GM23338 (cell line): ENCODE measurements around the gene PLXNB2. TPM values are rescaled to one million over a fixed set of nuclear protein-coding genes. Genes with fewer than 3 reads are reported as not detected.
A peak's percentile ranks its signal among the peaks of the same experiment; 100 is the strongest.

Source experiments
- ATAC-seq: fragments of 200-7000 bp; cut with Tn5 transposase; 3 replicates; pipeline ENCODE4 v1.9.1; 2020
- DNase-seq: peaks from one replicate; pipeline ENCODE4 v3.0.0-alpha.2; 2015; ENCODE audit warnings: low spot score
- H2AFZ ChIP-seq: fragments of 200-600 bp; sonication (generic); 2 replicates; pipeline ENCODE4 v1.8.0; 2016; ENCODE audit warnings: antibody characterized with exemption, mild to moderate bottlenecking, moderate library complexity
- H3F3A ChIP-seq: fragments of 200-600 bp; sonication (generic); replicated peaks from 2 replicates; pipeline ENCODE4 v1.8.0; 2017; ENCODE audit warnings: antibody characterized with exemption, mixed run types, low read depth
- H3K27ac ChIP-seq: fragments of 200-600 bp; sonication (generic); 2 replicates; pipeline ENCODE4 v1.6.1; 2016; ENCODE audit warnings: low read depth
- H3K27me3 ChIP-seq: fragments of 200-600 bp; sonication (generic); 2 replicates; pipeline ENCODE4 v1.8.0; 2016; ENCODE audit warnings: mild to moderate bottlenecking, mixed run types, moderate library complexity; ENCODE audit not compliant: insufficient read depth
- H3K36me3 ChIP-seq: fragments of 200-600 bp; sonication (generic); 2 replicates; pipeline ENCODE4 v1.8.0; 2016; ENCODE audit warnings: mild to moderate bottlenecking; ENCODE audit not compliant: insufficient read depth
- H3K4me1 ChIP-seq: fragments of 200-600 bp; sonication (generic); 2 replicates; pipeline ENCODE4 v1.8.0; 2016; ENCODE audit warnings: mild to moderate bottlenecking, moderate library complexity; ENCODE audit not compliant: insufficient read depth
- H3K4me2 ChIP-seq: fragments of 200-600 bp; sonication (generic); 2 replicates; pipeline ENCODE4 v1.7.1; 2017; ENCODE audit warnings: mixed run types
- H3K4me3 ChIP-seq: fragments of 200-600 bp; sonication (generic); 2 replicates; pipeline ENCODE4 v1.6.1; 2016; ENCODE audit warnings: mixed run types
- H3K79me2 ChIP-seq: fragments of 200-600 bp; sonication (generic); replicated peaks from 2 replicates; pipeline ENCODE4 v1.8.0; 2017; ENCODE audit warnings: mild to moderate bottlenecking; ENCODE audit not compliant: insufficient read depth
- H3K9me2 ChIP-seq: fragments of 200-600 bp; sonication (generic); 2 replicates; pipeline ENCODE4 v1.8.0; 2017; ENCODE audit not compliant: insufficient read depth
- H4K20me1 ChIP-seq: fragments of 200-600 bp; sonication (generic); replicated peaks from 2 replicates; pipeline ENCODE4 v1.8.0; 2017; ENCODE audit warnings: mild to moderate bottlenecking; ENCODE audit not compliant: insufficient read depth
- H3K27ac Mint-ChIP-seq: 2 replicates; pipeline ENCODE4 v1.8.0; 2020; ENCODE audit warnings: inconsistent platforms, mild to moderate bottlenecking, moderate library complexity, mixed read lengths
- H3K27me3 Mint-ChIP-seq: 3 replicates; pipeline ENCODE4 v1.8.0; 2022; ENCODE audit warnings: low read depth, mild to moderate bottlenecking, moderate library complexity, mixed read lengths, inconsistent platforms; ENCODE audit not compliant: insufficient read depth, poor library complexity
- H3K36me3 Mint-ChIP-seq: 3 replicates; pipeline ENCODE4 v1.8.0; 2021; ENCODE audit warnings: low read depth, mild to moderate bottlenecking, inconsistent platforms, moderate library complexity, mixed read lengths
- H3K4me1 Mint-ChIP-seq: 3 replicates; pipeline ENCODE4 v1.8.0; 2020; ENCODE audit warnings: mild to moderate bottlenecking, inconsistent platforms, mixed read lengths
- H3K4me3 Mint-ChIP-seq: 3 replicates; pipeline ENCODE4 v1.8.0; 2021; ENCODE audit warnings: moderate library complexity, mild to moderate bottlenecking, inconsistent platforms, mixed read lengths
- H3K9me3 Mint-ChIP-seq: 3 replicates; pipeline ENCODE4 v1.8.0; 2020; ENCODE audit warnings: moderate library complexity, mild to moderate bottlenecking, inconsistent platforms, mixed read lengths
- CREB1 ChIP-seq: fragments of 250-450 bp; sonication (Bioruptor Pico); IDR thresholded peaks from 2 replicates; pipeline ENCODE4 v1.5.0; 2020; ENCODE audit warnings: low read depth, mild to moderate bottlenecking, moderate library complexity
- CTCF ChIP-seq, 2 experiments: fragments of 200-600 bp in 1 of 2; sonication (generic) in 1 of 2; conservative IDR thresholded peaks; 2 replicates each; pipeline versions ENCODE4 v1.5.1 to v1.6.1; 2016 to 2017; ENCODE audit warnings: antibody characterized with exemption in 2 of 2, low read depth in 2 of 2, mild to moderate bottlenecking in 2 of 2, moderate library complexity in 1 of 2
- EZH2 ChIP-seq: fragments of 200-600 bp; sonication (generic); IDR thresholded peaks from one replicate; pipeline ENCODE4 v1.8.0; 2017; ENCODE audit warnings: antibody characterized with exemption, mild to moderate bottlenecking, low read depth; ENCODE audit not compliant: unreplicated experiment
- EZH2phosphoT487 ChIP-seq: fragments of 200-600 bp; sonication (generic); IDR thresholded peaks from one replicate; pipeline ENCODE4 v1.8.1; 2018; ENCODE audit warnings: antibody characterized with exemption; ENCODE audit not compliant: unreplicated experiment
- JUNB ChIP-seq: IDR thresholded peaks from one replicate; pipeline ENCODE4 v1.6.1; 2016; ENCODE audit warnings: antibody characterized with exemption; ENCODE audit not compliant: unreplicated experiment
- NANOG ChIP-seq: IDR thresholded peaks from 2 replicates; pipeline ENCODE4 v1.6.1; 2016; ENCODE audit warnings: antibody characterized with exemption, borderline replicate concordance
- POLR2AphosphoS5 ChIP-seq: IDR thresholded peaks from 2 replicates; pipeline ENCODE4 v1.6.1; 2016; ENCODE audit warnings: antibody characterized with exemption, low read depth
- ZNF114 ChIP-seq: fragments of 250-450 bp; sonication (Bioruptor Pico); IDR thresholded peaks from 2 replicates; pipeline ENCODE4 v1.5.0; 2020; ENCODE audit warnings: mild to moderate bottlenecking, moderate library complexity
- ZNF331 ChIP-seq: fragments of 250-450 bp; sonication (Bioruptor Pico); IDR thresholded peaks from 2 replicates; pipeline ENCODE4 v1.5.0; 2020; ENCODE audit warnings: low read depth, mild to moderate bottlenecking, moderate library complexity
- long read RNA-seq: library from polyadenylated mRNA; unstranded; transcript quantifications from one replicate; pipeline ENCODE4 v2.0.0, GENCODE V29; 2020; ENCODE audit not compliant: unreplicated experiment
- polyA plus RNA-seq: library from polyadenylated mRNA; unstranded; fragments of >200 nt; fragmentation: Nextera tagmentation; extraction: Ambion mirVana; gene quantifications from 2 replicates; pipeline ENCODE4 v1.2.1, GENCODE V29; 2016
- total RNA-seq: library from RNA; depleted of rRNA; stranded (reverse); fragments of >200 nt; shearing (Covaris generic); gene quantifications from 2 replicates; pipeline ENCODE4 v1.2.3, GENCODE V29; 2014; rRNA removed

PLXNB2 gene
- total RNA-seq = 66.3 and 70.4 TPM in 2 replicates
- polyA plus RNA-seq = 29.1 and 33.0 TPM in 2 replicates
- long read RNA-seq, partial matches to known transcripts = 2 of 2 reads
- long read RNA-seq, other reads (novel, unspliced or antisense) = 0 of 2 reads

GRCh38 chr22:50306753-50307749, at the start of gene PLXNB2:
Gene PLXNB2, minus strand, starts transcription at chr22:50307646. Its CDS starts 17,062 bp downstream, at chr22:50290584.
- ATAC-seq (peak; percentile 22), DNase-seq (peak; percentile 83)
- Histone ChIP-seq H4K20me1 (peaks cover 5% of the 10 kb centered on the region), H3K27ac (no peak within 1 kb of the TSS), H3F3A (0 out of 2 replicates have a peak, but pooled peaks cover 6% of the 10 kb centered on the region), H3K4me2 (peak within 1 kb of the TSS; percentile 88), H3K36me3 (no peaks in the 10 kb centered on the region), H3K9me2 (no peaks in the 10 kb centered on the region), H3K4me3 (peak within 1 kb of the TSS; percentile 69), H3K4me1 (peaks cover 19% of the 10 kb centered on the region; the same call in 1 of the 2 replicates), H2AFZ (peak within 1 kb of the TSS; percentile 52; the same call in 1 of the 2 replicates), H3K27me3 (peaks cover 11% of the 10 kb centered on the region), H3K79me2 (no peaks in the 10 kb centered on the region)
- H3K9me3 Mint-ChIP-seq = no peaks in the 10 kb centered on the region
- peaks cover 29% of the 10 kb centered on the region for H3K27me3 Mint-ChIP-seq
- no peaks in the 10 kb centered on the region for H3K36me3 Mint-ChIP-seq
- no peak within 1 kb of the TSS for H3K27ac Mint-ChIP-seq
- peak within 1 kb of the TSS; percentile 70; the same call in 2 of the 3 replicates for H3K4me3 Mint-ChIP-seq
- TF ChIP-seq EZH2 (no peak), POLR2AphosphoS5 (peak; percentile 47; the same call in 1 of the 2 replicates)
- peaks cover 20% of the 10 kb centered on the region for H3K4me1 Mint-ChIP-seq

GRCh38 chr22:50357222-50357621, 49.8 kb upstream of the PLXNB2 start:
- no peaks in the 10 kb centered on the region for H3K36me3 ChIP-seq
- no peaks in the 10 kb centered on the region for H3K9me2 ChIP-seq
- H3F3A ChIP-seq = no peaks in the 10 kb centered on the region
- H3K4me3 Mint-ChIP-seq = no peak overlapping the region
- peaks cover 21% of the 10 kb centered on the region for H4K20me1 ChIP-seq
- no peaks in the 10 kb centered on the region for H3K4me1 ChIP-seq
- H3K27ac Mint-ChIP-seq = no peak overlapping the region
- H3K36me3 Mint-ChIP-seq = peaks cover 7% of the 10 kb centered on the region; the same call in 2 of the 3 replicates
- no peaks in the 10 kb centered on the region for H3K9me3 Mint-ChIP-seq
- H3K4me2 ChIP-seq = no peak overlapping the region
- no peak overlapping the region for H3K4me3 ChIP-seq
- H3K79me2 ChIP-seq = peaks cover 73% of the 10 kb centered on the region
- no peak overlapping the region for H2AFZ ChIP-seq
- ATAC-seq (no peak), DNase-seq (no peak)
- no peak overlapping the region for H3K27ac ChIP-seq
- H3K27me3 Mint-ChIP-seq = peaks cover 1% of the 10 kb centered on the region
- no peaks in the 10 kb centered on the region for H3K27me3 ChIP-seq
- TF ChIP-seq POLR2AphosphoS5 (no peak), JUNB (no peak), ZNF114 (CRISPR knock-in tag) (no peak), EZH2phosphoT487 (no peak), EZH2 (no peak), ZNF331 (CRISPR knock-in tag) (no peak), CREB1 (CRISPR knock-in tag) (no peak), CTCF (conservative IDR thresholded peaks at IDR 0.05; ENCODE audit: low read depth in 2 of 2) (no peak), NANOG (no peak)
- no peaks in the 10 kb centered on the region; the same call in 1 of the 3 replicates for H3K4me1 Mint-ChIP-seq
